GM12878 (cell line): Measurements from ENCODE around the gene ADCYAP1R1. TPM values are rescaled to one million over a fixed set of nuclear protein-coding genes. Genes with fewer than 3 reads are reported as not detected.

Source experiments
- ATAC-seq: fragments of 200-7000 bp; cut with Tn5 transposase; 3 replicates; pipeline ENCODE4 v1.9.1; 2020; ENCODE audit warnings: mild to moderate bottlenecking, moderate library complexity
- BruUV-seq: library from RNA; stranded (reverse); fragments of 400-500 nt; replicated peaks from 2 replicates; lab custom pipeline; 2021; lab: Mats Ljungman, UMichigan
- CTCF ChIA-PET: fragments of 300-600 bp; sonication (Branson Sonifier 250); formaldehyde crosslinking; extraction: SDS; loops from one replicate; lab custom pipeline; 2021; ENCODE audit warnings: inconsistent platforms; lab: Yijun Ruan, JAX
- POLR2A ChIA-PET: fragments of 350-600 bp; formaldehyde crosslinking; extraction: SDS; loops from one replicate; lab custom pipeline; 2021; ENCODE audit warnings: inconsistent platforms; lab: Charles Lee
- RAD21 ChIA-PET: fragments of 300-600 bp; sonication (Branson Sonifier 250); formaldehyde crosslinking; loops from one replicate; lab custom pipeline; 2023; ENCODE audit warnings: antibody characterized with exemption; ENCODE audit not compliant: unreplicated experiment; lab: Charles Lee
- SMC1A ChIA-PET: fragments of 300-600 bp; sonication (Branson Sonifier 250); formaldehyde crosslinking; loops from one replicate; lab custom pipeline; 2023; ENCODE audit not compliant: unreplicated experiment, uncharacterized antibody; lab: Charles Lee
- DNase-seq: peaks from one replicate; pipeline ENCODE4 v3.0.0-alpha.2; 2011; ENCODE audit warnings: low read depth, low spot score
- FAIRE-seq: peaks from 3 replicates; lab custom pipeline; 2011; peaks lifted over from hg19 to GRCh38; lab: Jason Lieb, UNC
- H2AFZ ChIP-seq: 2 replicates; pipeline ENCODE4 v1.6.0; 2011; ENCODE audit warnings: low read depth, low read length, control low read depth; ENCODE audit not compliant: control insufficient read depth
- H3K27ac ChIP-seq: 2 replicates; pipeline ENCODE4 v1.5.1; 2011; ENCODE audit warnings: control low read depth; ENCODE audit not compliant: control insufficient read depth, insufficient read depth
- H3K27me3 ChIP-seq, 2 experiments: replicated peaks in 1 of 2; 2 replicates each; pipeline versions ENCODE4 v1.6.0 to v1.6.1; 2011; ENCODE audit warnings: low read length in 1 of 2; ENCODE audit not compliant: control insufficient read depth in 2 of 2, insufficient read depth in 2 of 2
- H3K36me3 ChIP-seq, 2 experiments: 2 replicates each; pipeline ENCODE4 v1.5.1; 2011; ENCODE audit warnings: low read length in 1 of 2; ENCODE audit not compliant: control insufficient read depth in 2 of 2, insufficient read depth in 2 of 2
- H3K4me1 ChIP-seq: 2 replicates; pipeline ENCODE4 v1.6.1; 2011; ENCODE audit warnings: mild to moderate bottlenecking, low read length, moderate library complexity, mixed read lengths; ENCODE audit not compliant: control insufficient read depth, insufficient read depth
- H3K4me2 ChIP-seq: 2 replicates; pipeline ENCODE4 v1.6.0; 2011; ENCODE audit warnings: control low read depth; ENCODE audit not compliant: control insufficient read depth, insufficient read depth
- H3K4me3 ChIP-seq: fragments of 200-600 bp; sonication (generic); 2 replicates; pipeline ENCODE4 v1.5.1; 2016
- H3K79me2 ChIP-seq: 2 replicates; pipeline ENCODE4 v1.6.0; 2011; ENCODE audit warnings: low read length; ENCODE audit not compliant: control insufficient read depth, insufficient read depth
- H3K9ac ChIP-seq: 2 replicates; pipeline ENCODE4 v1.8.0; 2011; ENCODE audit warnings: low read length, control low read depth, mixed read lengths; ENCODE audit not compliant: control insufficient read depth, insufficient read depth
- H3K9me3 ChIP-seq: replicated peaks from 3 replicates; pipeline ENCODE4 v1.5.1; 2011; ENCODE audit warnings: mild to moderate bottlenecking, low read length; ENCODE audit not compliant: control insufficient read depth, insufficient read depth
- H4K20me1 ChIP-seq: 2 replicates; pipeline ENCODE4 v1.6.0; 2011; ENCODE audit not compliant: control insufficient read depth, insufficient read depth
- ATF7 ChIP-seq: fragments of 450-650 bp; IDR thresholded peaks from 2 replicates; pipeline ENCODE4 v1.6.1; 2016; ENCODE audit warnings: low read depth, mild to moderate bottlenecking
- BACH1 ChIP-seq: fragments of 450-650 bp; IDR thresholded peaks from 2 replicates; pipeline ENCODE4 v1.6.1; 2017; ENCODE audit warnings: mild to moderate bottlenecking, borderline replicate concordance
- EGR1 ChIP-seq, 2 experiments: IDR thresholded peaks; 1 replicate in 1 of 2; 2 replicates in 1 of 2; pipeline ENCODE4 v1.6.1; 2011 to 2012; ENCODE audit warnings: low read depth in 2 of 2, low read length in 2 of 2, borderline replicate concordance in 1 of 2, mild to moderate bottlenecking in 1 of 2, moderate library complexity in 1 of 2
- FOXM1 ChIP-seq: IDR thresholded peaks from 2 replicates; pipeline ENCODE4 v1.6.1; 2012; ENCODE audit warnings: low read depth, mild to moderate bottlenecking, inconsistent platforms, low read length, moderate library complexity
- HSF1 ChIP-seq: fragments of 150-350 bp; IDR thresholded peaks from 2 replicates; pipeline ENCODE4 v1.6.1; 2014; ENCODE audit warnings: mild to moderate bottlenecking, low read depth, low read length
- RUNX3 ChIP-seq: IDR thresholded peaks from 2 replicates; pipeline ENCODE4 v1.6.1; 2012; ENCODE audit warnings: low read length, inconsistent platforms
- SIN3A ChIP-seq: IDR thresholded peaks from 2 replicates; pipeline ENCODE4 v1.6.1; 2012; ENCODE audit warnings: low read depth, low read length, improper control_type of control experiment
- SIX5 ChIP-seq: IDR thresholded peaks from 2 replicates; pipeline ENCODE4 v1.6.1; 2011; ENCODE audit warnings: mild to moderate bottlenecking, low read depth, low read length, moderate library complexity; ENCODE audit not compliant: severe bottlenecking
- SKIL ChIP-seq: fragments of 450-650 bp; IDR thresholded peaks from 2 replicates; pipeline ENCODE4 v1.6.1; 2017; ENCODE audit warnings: mild to moderate bottlenecking, low read depth, inconsistent platforms; ENCODE audit not compliant: poor library complexity, severe bottlenecking
- SUZ12 ChIP-seq: fragments of 200-600 bp; sonication (generic); IDR thresholded peaks from one replicate; pipeline ENCODE4 v1.6.1; 2018; ENCODE audit warnings: antibody characterized with exemption, mild to moderate bottlenecking; ENCODE audit not compliant: unreplicated experiment
- ZBTB4 ChIP-seq: fragments of 450-650 bp; formaldehyde crosslinking; IDR thresholded peaks from 2 replicates; pipeline ENCODE4 v1.4.0; 2022; ENCODE audit warnings: mild to moderate bottlenecking, moderate library complexity
- ZNF217 ChIP-seq: fragments of 450-650 bp; IDR thresholded peaks from 2 replicates; pipeline ENCODE4 v1.6.1; 2017; ENCODE audit warnings: antibody characterized with exemption, mild to moderate bottlenecking
- ZSCAN29 ChIP-seq: fragments of 450-650 bp; IDR thresholded peaks from 2 replicates; pipeline ENCODE4 v1.6.1; 2017; ENCODE audit warnings: mild to moderate bottlenecking, moderate library complexity
- ZZZ3 ChIP-seq: IDR thresholded peaks from 2 replicates; pipeline ENCODE4 v1.6.1; 2011; ENCODE audit warnings: low read depth; ENCODE audit not compliant: control insufficient read depth, insufficient read length
- whole genome bisulfite sequencing: methylation state at CpG from one replicate; pipeline ENCODE4 v1.1.6; 2016; ENCODE audit warnings: low lambda C conversion rate; ENCODE audit not compliant: insufficient replicate concordance, insufficient coverage; ENCODE audit errors: missing lambda C conversion rate; 5-methylcytosine and 5-hydroxymethylcytosine counted together
- in situ Hi-C: fragments of 300-500 bp; cut with MboI; formaldehyde crosslinking; loops from 9 replicates; pipeline ENCODE4 v1.14.3; 2018; ENCODE audit warnings: mixed read lengths
- intact Hi-C: fragments of 100-400 bp; cut with micrococcal nuclease; formaldehyde crosslinking; loops from one replicate; pipeline ENCODE4 v1.14.2; 2022; ENCODE audit not compliant: unreplicated experiment
- polyA plus RNA-seq, 11 experiments: library from polyadenylated mRNA; depleted of rRNA in 4 of 11; unstranded in 6 of 11; stranded (reverse) in 5 of 11; fragments of >200 nt; fragmentation: Nextera tagmentation in 4 of 11; fragmentation: Illumina TruSeq in 1 of 11; extraction: Ambion mirVana in 4 of 11; extraction: Trizol in 1 of 11; gene quantifications; 1 replicate in 1 of 11; 2 replicates in 10 of 11; pipeline versions ENCODE4 v1.2.1 to v1.2.3, GENCODE V29; 2011 to 2016; ENCODE audit warnings: inconsistent platforms in 2 of 11, missing spikeins in 2 of 11, low read depth in 1 of 11
- total RNA-seq, 4 experiments: library from RNA; depleted of rRNA in 3 of 4; stranded (reverse); fragments of >200 nt in 3 of 4; fragmentation: Illumina TruSeq in 1 of 4; extraction: Trizol in 1 of 4; gene quantifications; 2 replicates each; pipeline versions ENCODE4 v1.2.1 to v1.2.3, GENCODE V29; 2013 to 2021

ADCYAP1R1 gene
- total and polyA plus RNA-seq, 10 of the 15 experiments (the other 5 are each of a cell fraction or from before 2014, with no cell fraction given) = not detected

GRCh38 chr7:31029251-31030042, 22.7 kb upstream of the ADCYAP1R1 start (continued):
- TF ChIP-seq SUZ12 (no peak), RUNX3 (no peak), SIN3A (no peak)

- in situ Hi-C loops (no loop called here), intact Hi-C loops (no loop called here)
- RAD21 ChIA-PET = no interaction called here
- H3K4me3 ChIP-seq = no peak overlapping the region
- under 1% methylated on average over 5 of the region's 5 CpGs for WGBS
- H3K27me3 ChIP-seq = peaks cover 0 to 3% of the 10 kb centered on the region in 2 experiments; a peak in 2 of 4 replicates
- BruUV-seq = no TSS peak
- SMC1A ChIA-PET = no interaction called here
- no peaks in the 10 kb centered on the region for H4K20me1 ChIP-seq
- CTCF ChIA-PET = interaction anchor here (1.6 kb wide), 1 partner anchor 50 kb away, joined by 4 read pairs; no protein-coding TSS in a partner anchor
- no peaks in the 10 kb centered on the region; a peak in 1 of 4 replicates for H3K36me3 ChIP-seq
- H3K79me2 ChIP-seq = no peaks in the 10 kb centered on the region
- no peaks in the 10 kb centered on the region for H3K4me1 ChIP-seq
- no peak overlapping the region for H3K27ac ChIP-seq
- FAIRE-seq (no peak), DNase-seq (no peak), ATAC-seq (no peak)
- POLR2A ChIA-PET = no interaction called here
- no peaks in the 10 kb centered on the region for H3K9me3 ChIP-seq
- H3K9ac ChIP-seq = no peak overlapping the region
- no peak overlapping the region for H3K4me2 ChIP-seq
- H2AFZ ChIP-seq = no peak overlapping the region
- TF ChIP-seq ATF7 = no peak
- TF ChIP-seq BACH1 = no peak
- TF ChIP-seq SKIL = no peak
- no peak for TF ChIP-seq ZSCAN29
- TF ChIP-seq FOXM1 = no peak
- no peak for TF ChIP-seq ZBTB4 (CRISPR knock-in tag)
- no peak for TF ChIP-seq SIX5
- TF ChIP-seq HSF1 = no peak
- no peak for TF ChIP-seq ZZZ3
- TF ChIP-seq EGR1 (IDR thresholded peaks at IDR 0.05; ENCODE audit: borderline replicate concordance in 1 of 2, low read depth in 2 of 2, low read length in 2 of 2) = no peak
- no peak for TF ChIP-seq ZNF217
- TF ChIP-seq RUNX3 = no peak
These were observed 18.3 kb upstream of the ADCYAP1R1 start for GRCh38 chr7:31033674-31034300.
